IPS-11a (cell line): ENCODE data around the gene GRID2.
"Not testable (repeated sequence)": the region's sequence is repeated elsewhere in the genome, so short reads cannot be mapped to it uniquely, and the experiment has no call there.

Source experiments
- H3K4me3 ChIP-seq: one replicate; pipeline ENCODE4 v1.5.1; 2013; ENCODE audit warnings: low read depth, low read length, control low read depth

GRID2 gene

DNA sequence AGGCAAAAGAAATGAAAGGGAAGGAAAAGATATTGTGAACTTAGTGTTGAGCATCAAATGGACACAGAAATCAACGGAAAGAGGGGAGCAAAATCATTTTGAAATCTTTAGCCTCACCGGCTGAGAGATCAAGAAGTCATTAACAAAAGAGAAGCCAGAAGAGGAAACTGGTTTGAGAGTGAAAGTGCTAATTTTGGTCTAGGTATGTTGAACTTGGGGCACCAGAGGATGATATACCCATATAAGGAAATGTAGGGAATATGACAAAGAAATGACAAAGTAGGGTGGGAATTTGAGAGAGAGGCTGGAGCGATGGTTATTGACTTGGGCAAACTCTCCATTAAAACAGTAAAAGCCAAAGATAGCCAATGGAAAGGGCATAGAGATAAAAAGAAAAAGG is 1341.4 kb downstream of the GRID2 start:
- no peak overlapping the region for H3K4me3 ChIP-seq

DNA sequence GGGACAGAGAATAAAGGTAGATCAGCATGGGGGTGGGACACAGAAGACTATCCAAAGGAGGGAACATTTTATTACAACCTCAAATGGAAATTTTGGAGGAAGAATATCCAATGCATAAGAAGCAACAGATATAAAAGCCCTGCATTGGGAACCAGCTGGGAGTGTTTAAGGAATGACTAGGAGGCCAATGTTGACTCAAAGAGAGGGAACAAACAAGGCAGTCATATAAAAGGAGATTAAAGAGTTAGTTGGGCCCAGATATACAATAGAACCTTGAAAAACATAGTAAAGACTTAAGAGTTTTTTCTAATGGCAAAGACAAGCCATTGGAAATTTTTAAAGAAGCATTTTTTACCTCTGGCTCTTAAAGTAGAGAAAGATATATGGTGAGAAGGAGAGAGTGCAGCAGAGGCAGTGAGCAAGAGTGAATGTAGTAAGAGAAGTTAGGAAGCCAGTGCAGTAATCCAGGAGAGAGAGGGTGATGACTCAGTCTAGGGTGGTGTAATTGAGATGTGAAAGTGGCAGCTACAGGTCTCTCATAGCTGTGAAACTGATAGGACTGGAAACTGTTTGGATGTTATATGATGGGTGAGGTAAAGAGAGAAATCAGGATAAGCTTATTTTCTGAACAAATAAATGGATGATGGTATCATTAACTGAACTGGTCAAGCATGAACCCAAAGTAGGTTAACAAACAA is 1342.6 kb downstream of the GRID2 start:
- no peak overlapping the region for H3K4me3 ChIP-seq

DNA sequence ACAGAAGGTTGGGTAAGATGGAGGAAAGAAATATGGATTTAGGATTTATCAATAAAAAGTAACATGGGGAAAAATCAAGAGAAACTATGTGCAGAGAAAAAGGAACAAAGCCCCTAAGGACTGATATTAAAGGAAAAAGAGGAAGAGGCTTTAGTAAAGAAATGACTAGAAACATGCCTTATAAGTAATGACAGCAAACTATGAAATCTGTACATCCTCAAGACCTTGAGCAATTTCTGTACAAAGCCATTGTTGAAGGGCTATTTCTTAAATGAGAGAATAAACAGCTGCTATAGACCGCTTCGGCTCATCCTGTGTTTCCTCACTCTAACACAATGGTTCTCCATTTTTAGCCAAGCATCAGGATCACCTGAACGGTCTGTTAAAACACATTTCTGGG is 1344.5 kb downstream of the GRID2 start:
- no peak overlapping the region for H3K4me3 ChIP-seq

DNA sequence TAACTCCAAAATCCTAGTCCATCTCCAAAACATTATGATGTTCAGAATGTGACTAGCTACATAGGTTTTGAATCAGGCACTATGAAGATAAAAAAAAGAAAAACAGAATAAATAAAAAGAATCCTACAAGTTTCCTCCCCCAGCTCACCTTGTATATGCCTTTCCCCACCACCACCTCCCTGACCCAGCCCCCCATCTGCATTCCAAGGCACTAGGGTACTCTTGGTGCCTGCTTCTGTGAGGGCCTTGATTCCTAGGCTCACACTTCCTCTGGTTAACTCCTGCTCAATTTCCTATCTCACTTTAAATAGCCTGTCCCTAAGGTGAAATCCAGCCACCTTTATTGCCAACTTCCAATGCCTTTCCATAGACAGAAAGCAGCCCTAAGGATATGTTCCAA is 1346.1 kb downstream of the GRID2 start:
- H3K4me3 ChIP-seq: no peak overlapping the region

DNA sequence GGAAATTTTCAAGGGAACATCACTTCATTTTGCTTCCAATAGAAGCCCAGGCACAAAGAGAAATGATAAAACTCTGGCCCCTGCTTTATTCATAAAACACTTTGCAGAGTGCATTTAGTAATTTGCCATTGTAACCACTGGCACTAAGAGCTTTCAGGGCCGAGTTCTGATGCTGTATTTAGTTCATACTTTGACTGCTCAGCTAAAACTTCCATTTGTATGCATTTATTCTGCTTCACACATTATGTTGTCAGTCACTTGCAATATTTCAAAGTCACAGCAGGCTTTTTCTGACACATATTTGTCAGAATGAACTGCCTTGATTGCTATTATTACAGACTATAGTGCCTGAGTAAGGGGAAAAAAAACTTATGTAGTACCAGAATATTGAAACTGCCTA is 1350.4 kb downstream of the GRID2 start:
- no peak overlapping the region for H3K4me3 ChIP-seq

DNA sequence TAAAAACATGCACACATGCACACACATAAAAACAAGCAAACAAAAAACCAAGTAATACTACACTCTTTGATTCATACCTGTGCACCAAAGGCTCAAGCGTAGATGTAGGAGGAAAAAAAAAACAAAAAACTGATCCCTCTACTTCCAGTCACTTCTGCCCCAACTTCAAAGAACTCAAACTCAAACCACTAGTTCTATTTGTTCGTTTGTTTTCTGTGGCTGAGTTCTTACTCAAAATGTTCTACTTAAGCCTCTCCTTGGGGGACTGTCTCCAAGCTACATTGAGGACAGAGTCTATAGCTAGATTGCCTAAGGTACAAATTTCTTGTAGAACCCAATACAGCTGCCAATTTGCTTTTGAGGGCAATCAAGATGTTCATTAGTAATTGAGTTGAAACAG is 1353.8 kb downstream of the GRID2 start:
- H3K4me3 ChIP-seq: no peak overlapping the region

DNA sequence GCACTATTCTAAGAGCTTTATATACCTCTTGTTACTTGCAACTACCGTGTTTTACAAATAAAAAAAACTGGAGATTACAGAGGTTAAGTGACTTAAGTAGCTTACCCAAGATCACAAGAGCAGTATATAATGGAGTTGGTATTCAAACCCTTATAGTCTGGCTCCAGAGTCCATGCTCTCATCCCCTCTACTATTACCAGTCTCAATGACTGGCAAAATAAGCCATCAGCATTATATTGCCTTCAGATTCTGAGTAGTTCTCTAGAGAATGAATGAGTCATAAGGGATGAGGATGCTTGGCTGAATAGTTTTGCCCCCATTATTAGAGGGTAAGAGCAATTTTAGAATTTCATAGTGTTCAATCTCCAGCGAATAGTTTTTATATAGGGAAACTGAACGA is 1354.7 kb downstream of the GRID2 start:
- no peak overlapping the region for H3K4me3 ChIP-seq

DNA sequence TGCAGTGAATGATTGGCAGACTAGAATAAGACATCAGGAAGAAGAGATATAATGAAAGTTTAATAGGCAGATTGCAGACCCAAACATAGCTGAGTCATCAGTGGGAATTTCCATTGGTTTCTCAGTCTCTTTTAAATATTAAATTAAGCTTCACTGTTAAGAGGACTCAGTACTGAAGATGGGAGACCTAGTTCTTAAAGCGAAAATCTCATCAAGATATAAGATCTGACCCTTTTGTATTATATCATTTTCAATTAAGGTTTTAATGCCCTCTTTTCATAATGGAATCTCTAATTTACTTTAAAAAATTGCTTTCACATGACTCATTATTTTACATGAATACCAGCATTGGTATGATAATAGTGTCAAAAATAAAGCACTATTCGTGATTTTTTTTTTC is 1355.9 kb downstream of the GRID2 start:
- H3K4me3 ChIP-seq: no peak overlapping the region

DNA sequence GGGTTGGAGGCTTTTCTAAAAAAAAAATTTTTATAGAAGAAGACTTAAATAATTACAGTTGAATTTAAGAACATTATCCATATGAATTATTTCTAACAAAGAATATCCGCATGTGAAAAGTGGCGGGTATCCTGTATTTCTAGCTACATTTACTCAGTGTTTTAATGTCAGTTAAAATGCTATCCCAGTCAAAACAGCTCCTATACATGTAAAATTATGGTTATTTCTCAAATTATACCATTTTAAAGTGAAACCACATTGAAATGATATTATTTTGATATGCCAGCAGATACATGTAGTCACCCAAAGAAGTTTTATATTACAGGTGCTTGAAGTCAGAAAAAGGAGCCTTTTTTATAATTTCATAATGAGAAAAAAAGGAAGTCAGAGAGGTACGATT is 1356.3 kb downstream of the GRID2 start:
- no peak overlapping the region for H3K4me3 ChIP-seq

DNA sequence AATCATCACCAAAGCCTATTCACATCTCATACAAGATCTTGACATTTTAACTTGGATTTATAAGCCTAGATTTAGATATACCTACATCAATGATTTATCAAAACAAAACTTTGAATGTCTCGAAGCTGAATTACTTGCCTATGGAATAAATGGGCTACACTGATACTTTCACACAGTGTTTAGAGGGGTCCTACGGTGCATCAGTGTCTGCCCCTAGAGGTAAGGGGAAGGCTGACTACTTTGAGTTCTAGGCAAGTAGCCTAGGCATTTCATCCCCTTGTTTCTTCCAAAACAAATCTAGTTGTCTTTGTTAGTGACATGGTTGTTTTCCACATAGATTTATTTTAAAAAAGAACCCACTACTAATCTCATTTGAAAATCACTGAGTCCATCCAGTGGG is 1366.7 kb downstream of the GRID2 start:
- H3K4me3 ChIP-seq: no peak overlapping the region

DNA sequence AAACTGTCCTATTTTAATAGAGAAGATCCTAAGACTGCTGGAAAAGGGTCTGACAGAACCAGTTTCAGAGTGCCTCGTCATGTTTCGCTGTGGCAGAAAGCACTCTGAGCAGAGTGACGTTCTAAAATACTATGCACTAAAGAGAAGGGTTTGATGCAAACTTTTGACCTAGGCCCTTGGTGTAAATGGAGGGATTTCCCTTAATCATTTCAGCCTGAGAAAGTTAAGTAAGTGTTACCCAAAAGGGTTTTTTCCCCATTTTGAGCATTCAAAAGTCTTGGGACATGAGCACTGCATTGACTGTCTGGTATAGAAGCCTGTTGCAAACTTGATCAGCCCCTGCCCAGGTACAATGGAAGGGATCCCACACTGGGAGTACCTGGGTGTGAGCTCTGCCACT is 1367.3 kb downstream of the GRID2 start:
- H3K4me3 ChIP-seq: no peak overlapping the region

DNA sequence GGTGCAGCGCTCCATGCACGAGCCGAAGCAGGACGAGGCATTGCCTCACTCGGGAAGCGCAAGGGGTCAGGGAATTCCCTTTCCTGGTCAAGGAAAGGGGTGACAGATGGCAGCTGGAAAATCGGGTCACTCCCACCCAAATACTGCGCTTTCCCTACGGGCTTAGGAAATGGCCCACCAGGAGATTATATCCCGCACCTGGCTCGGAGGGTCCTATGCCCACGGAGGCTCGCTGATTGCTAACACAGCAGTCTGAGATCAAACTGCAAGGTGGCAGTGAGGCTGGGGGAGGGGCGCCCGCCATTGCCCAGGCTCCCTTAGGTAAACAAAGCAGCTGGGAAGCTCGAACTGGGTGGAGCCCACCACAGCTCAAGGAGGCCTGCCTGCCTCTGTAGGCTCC is 1373.2 kb downstream of the GRID2 start:
- H3K4me3 ChIP-seq: not testable (repeated sequence)

DNA sequence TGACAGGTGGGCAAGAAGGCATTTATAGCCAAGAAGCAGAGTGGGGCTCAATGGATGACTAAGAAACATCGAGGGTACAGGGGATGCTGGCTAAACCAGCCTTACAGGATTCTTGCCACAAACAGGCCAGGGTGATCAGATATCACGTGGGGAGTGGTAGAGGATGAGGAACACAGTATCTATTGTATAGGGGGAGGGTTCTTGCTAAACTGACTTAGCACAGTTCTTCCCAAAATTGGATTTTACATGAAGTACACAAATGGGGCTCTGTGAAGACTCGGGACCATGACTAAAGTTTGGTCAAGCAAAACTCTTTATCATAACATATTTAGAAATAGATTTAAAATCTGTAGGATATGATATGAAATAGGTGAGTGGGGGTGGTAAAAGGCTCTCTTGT is 1380.8 kb downstream of the GRID2 start:
- no peak overlapping the region for H3K4me3 ChIP-seq

DNA sequence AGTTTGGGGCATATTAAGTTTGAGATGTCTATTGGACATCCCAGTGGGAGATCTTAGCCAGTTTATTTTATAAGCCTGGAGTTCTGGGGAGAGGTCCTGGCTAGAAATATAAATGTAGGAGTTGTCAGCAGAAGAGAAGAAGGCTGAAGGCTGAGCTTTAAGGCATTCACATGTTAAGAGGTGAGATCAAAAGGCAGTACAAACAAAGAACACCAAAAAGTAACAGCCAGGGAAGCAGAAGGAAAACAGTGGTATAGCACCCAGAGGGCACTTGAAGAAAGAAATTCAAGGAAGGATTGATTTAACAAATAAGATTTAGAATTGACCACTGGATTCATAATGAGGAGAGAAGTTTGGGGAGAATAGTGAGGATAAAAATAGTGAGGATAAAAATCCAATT is 1383.5 kb downstream of the GRID2 start:
- no peak overlapping the region for H3K4me3 ChIP-seq

DNA sequence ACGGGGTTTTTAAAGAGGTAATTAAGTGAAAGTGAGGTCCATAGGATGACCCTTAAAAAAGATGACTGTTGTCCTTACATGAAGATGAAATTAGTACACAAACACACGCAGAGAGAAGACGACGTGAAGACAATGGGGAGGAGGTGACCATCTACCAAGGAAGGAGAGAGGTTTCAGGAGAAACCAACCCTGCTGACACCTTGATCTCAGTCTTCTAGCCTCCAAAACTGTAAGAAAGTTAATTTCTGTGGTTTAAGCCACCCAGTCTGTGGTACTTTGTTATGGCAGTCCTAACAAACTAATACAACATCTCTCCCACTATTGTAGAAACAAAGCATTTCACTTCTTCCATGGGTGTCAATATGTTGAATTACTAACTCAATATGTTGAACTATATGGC is 1385.2 kb downstream of the GRID2 start:
- no peak overlapping the region for H3K4me3 ChIP-seq

DNA sequence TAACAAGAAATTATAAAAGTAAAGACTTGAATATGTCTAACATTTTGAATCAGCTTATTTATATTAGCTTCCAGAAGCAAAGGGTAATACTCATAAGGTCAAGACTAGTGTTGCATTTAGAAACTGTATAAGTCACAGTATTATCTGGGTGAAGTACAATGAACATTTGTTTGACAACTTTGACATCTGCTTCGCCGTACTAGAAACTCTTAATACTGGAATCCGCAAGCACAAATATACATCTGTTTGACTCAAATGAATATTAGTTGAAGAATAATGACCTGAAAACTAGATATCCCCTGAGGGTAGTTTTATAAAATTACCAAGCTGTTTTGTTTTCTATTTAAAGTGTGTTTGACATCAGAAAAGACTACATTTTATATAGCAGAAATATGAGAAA is 1389.4 kb downstream of the GRID2 start:
- H3K4me3 ChIP-seq: no peak overlapping the region

DNA sequence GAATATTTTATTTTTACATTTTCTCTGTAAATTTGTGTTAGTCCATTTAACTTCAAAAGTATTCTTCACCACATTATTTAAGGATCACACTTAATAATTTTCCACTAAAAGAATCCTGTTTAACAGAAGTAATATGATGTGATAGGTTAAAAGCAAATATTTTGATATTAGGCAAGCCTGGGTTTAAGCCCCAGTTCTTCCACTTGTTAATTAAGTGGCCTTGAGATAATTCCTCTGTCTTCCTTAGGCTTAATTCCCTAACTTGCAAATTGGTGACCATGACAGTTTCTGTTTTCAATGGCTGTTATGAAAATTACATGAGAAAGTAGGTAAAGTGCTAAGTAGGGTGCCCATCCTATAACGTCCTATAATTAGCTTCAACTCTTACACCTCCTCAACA is 1394.9 kb downstream of the GRID2 start:
- no peak overlapping the region for H3K4me3 ChIP-seq

DNA sequence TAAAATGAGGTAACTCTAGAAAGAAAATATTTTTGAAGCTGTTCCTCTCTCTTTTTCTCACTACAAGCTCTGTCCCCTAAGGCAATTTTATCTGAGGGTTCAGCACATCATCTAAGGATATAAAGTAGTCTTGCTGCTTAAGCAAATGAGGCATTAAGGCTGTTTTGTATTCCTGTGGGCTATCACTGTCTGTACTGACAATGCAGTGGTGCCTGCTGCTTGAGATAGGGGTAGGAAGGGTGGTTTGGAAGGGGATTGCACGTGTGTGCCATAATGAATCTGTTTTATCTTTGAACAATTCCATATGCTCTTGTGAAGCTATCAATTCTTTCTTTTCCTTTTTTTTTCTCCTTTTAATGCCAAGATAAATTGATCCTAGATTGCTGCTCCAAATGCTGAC is 1396.8 kb downstream of the GRID2 start:
- no peak overlapping the region for H3K4me3 ChIP-seq

DNA sequence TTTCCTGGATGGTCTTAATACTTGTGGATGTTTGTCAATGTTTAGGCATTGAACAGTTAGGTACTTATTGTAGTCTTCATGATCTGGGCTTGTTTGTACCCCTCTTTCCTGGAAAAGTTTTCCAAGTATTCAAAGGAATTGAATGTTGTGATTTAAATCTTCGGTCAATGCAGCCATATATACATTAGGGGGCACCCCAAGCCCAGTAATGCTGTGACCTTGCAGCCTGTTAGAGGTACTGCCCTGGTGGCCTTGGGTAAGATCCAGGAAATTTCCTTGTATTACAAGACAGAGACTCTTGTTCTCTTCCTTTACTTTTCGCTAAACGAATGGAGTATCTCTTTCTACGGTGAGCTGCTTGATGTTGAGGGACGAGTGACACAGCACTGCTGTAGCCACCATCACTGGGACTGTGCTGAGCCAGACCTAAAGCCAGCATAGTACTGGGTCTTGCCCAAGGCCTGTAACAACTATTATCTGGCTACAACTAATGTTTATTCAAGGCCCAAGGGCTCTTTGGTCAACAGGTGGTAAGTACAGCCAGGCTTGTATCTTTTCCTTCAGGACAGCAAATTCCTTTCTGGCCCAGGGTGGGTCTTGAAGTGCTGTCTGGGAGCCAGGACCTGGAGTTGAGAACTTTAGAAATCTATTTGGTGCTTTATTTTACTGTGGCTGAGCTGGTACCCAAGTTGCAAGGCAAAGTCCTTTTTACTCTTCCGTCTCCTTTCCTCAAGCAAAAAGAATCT is 1406.5 kb downstream of the GRID2 start:
- H3K4me3 ChIP-seq: no peak overlapping the region

DNA sequence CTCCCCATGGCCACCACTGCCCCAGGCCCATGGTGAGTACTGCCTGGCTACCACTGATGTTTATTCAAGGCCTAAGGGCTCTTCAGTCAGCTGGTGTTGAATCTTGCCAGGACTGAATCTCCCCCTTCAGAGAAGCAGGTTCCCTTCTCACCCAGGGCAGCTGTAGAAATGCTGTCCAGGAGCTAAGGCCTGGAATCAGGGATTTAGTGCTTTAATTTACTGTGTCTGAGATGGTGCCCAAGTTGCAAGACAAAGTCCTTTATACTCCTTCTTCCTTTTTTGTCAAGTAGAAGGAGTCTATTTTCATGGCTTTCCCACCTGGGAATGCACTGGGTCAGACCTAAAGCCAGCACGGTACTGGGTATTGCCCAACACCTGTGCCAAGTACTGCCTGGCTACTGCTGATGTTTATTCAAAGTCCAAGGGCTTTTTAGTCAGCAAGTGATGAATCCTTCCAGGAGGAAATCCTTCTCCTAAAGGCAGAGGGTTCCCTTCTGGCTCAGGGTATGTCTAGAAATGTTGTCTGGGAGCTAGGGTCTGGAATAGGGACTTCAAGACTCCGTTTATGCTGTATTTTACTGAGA is 1407.2 kb downstream of the GRID2 start:
- no peak overlapping the region for H3K4me3 ChIP-seq

DNA sequence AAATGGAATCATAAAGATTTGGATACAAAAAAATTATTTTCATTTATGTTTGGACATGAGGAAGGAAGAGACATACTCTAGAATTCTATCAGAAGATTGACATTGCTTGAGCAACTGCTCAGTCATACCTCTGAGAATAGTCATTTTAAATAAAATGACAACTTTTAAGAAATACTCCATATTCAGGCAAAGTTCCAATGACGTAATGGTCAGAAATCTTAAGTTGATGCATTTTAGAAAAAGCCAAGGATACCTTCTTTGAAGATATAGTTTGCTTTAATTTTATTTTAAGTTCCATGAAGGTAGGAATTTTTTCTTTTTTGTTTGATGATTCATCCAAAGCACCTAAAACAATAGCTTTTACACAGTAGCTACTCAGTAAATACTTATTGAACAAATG is 1414.5 kb downstream of the GRID2 start:
- H3K4me3 ChIP-seq: no peak overlapping the region

DNA sequence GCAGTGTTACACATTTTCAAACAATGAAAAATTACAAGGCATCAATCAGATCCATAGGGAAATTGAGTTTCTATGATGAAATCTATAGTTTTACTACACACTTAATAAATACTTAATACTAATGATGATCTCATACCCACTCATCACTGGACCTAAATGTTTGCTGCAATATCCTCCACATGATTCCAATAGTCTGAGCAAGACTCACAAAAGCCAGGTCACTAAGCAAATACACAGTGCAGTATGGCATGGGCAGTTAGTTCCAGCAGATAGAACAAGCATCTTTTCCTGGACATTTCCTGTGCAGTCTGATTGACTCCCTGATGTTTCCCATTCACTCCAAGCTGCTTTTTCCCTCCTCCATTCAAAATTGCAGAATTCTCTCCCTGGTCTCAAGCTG is 1415.8 kb downstream of the GRID2 start:
- H3K4me3 ChIP-seq: no peak overlapping the region
